C4-2B (cell line): ENCODE data around the gene NCK2.

ENCODE experiments used
- ZFX ChIP-seq: fragments of 450-650 bp; IDR thresholded peaks from 2 replicates; pipeline ENCODE4 v1.6.1; 2017
- TF ChIP-seq, protein P1 (sequence below): fragments of 450-650 bp; conservative IDR thresholded peaks from 2 replicates; pipeline ENCODE4 v1.5.1; 2017; ENCODE audit warnings: mild to moderate bottlenecking

GRCh38 chr2:105734762-105735538 is 9.8 kb upstream of the NCK2 start:
- TF ChIP-seq, protein P1, sequence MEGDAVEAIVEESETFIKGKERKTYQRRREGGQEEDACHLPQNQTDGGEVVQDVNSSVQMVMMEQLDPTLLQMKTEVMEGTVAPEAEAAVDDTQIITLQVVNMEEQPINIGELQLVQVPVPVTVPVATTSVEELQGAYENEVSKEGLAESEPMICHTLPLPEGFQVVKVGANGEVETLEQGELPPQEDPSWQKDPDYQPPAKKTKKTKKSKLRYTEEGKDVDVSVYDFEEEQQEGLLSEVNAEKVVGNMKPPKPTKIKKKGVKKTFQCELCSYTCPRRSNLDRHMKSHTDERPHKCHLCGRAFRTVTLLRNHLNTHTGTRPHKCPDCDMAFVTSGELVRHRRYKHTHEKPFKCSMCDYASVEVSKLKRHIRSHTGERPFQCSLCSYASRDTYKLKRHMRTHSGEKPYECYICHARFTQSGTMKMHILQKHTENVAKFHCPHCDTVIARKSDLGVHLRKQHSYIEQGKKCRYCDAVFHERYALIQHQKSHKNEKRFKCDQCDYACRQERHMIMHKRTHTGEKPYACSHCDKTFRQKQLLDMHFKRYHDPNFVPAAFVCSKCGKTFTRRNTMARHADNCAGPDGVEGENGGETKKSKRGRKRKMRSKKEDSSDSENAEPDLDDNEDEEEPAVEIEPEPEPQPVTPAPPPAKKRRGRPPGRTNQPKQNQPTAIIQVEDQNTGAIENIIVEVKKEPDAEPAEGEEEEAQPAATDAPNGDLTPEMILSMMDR = no peak
- TF ChIP-seq ZFX = no peak
